HUES6 (cell line): ENCODE measurements around the gene WNK2.

ENCODE experiments used
- H3K27ac ChIP-seq: 2 replicates; pipeline ENCODE4 v1.7.0; 2013; ENCODE audit warnings: low read depth, mild to moderate bottlenecking, low read length, inconsistent platforms
- H3K27me3 ChIP-seq: 2 replicates; pipeline ENCODE4 v1.6.1; 2013; ENCODE audit warnings: low read length; ENCODE audit not compliant: control insufficient read depth, insufficient read depth
- H3K36me3 ChIP-seq: 2 replicates; pipeline ENCODE4 v1.6.1; 2013; ENCODE audit warnings: low read length; ENCODE audit not compliant: control insufficient read depth, insufficient read depth
- H3K4me1 ChIP-seq: 2 replicates; pipeline ENCODE4 v1.6.1; 2013; ENCODE audit warnings: low read length; ENCODE audit not compliant: control insufficient read depth, insufficient read depth
- H3K4me3 ChIP-seq: 2 replicates; pipeline ENCODE4 v1.5.1; 2013; ENCODE audit warnings: low read depth, low read length
- H3K9ac ChIP-seq: one replicate; pipeline ENCODE4 v1.6.1; 2013; ENCODE audit warnings: mild to moderate bottlenecking, low read length
- H3K9me3 ChIP-seq: 2 replicates; pipeline ENCODE4 v1.6.1; 2013; ENCODE audit warnings: low read depth, low read length; ENCODE audit not compliant: control insufficient read depth, insufficient read depth

Gene WNK2

GRCh38 chr9:93194641-93195040 is 10.7 kb downstream of the WNK2 start:
- Histone ChIP-seq H3K4me3 (no peak overlapping the region), H3K9ac (no peak overlapping the region), H3K36me3 (no peaks in the 10 kb centered on the region), H3K27ac (no peak overlapping the region), H3K9me3 (no peaks in the 10 kb centered on the region), H3K27me3 (no peaks in the 10 kb centered on the region), H3K4me1 (peaks cover 31% of the 10 kb centered on the region)

- Histone ChIP-seq H3K27me3 (no peaks in the 10 kb centered on the region), H3K36me3 (no peaks in the 10 kb centered on the region), H3K27ac (no peak overlapping the region), H3K9me3 (no peaks in the 10 kb centered on the region), H3K9ac (no peak overlapping the region), H3K4me1 (peaks cover 34% of the 10 kb centered on the region), H3K4me3 (no peak overlapping the region)
Observed at GRCh38 chr9:93196096-93197055, 12.4 kb downstream of the WNK2 start.

- no peaks in the 10 kb centered on the region for H3K27me3 ChIP-seq
- H3K27ac ChIP-seq: no peak overlapping the region
- no peaks in the 10 kb centered on the region for H3K9me3 ChIP-seq
- H3K9ac ChIP-seq: no peak overlapping the region
- peaks cover 30% of the 10 kb centered on the region for H3K4me1 ChIP-seq
- no peak overlapping the region for H3K4me3 ChIP-seq
- no peaks in the 10 kb centered on the region for H3K36me3 ChIP-seq
Observed at GRCh38 chr9:93197670-93198069, 13.7 kb downstream of the WNK2 start.

GRCh38 chr9:93198117-93198837 is 14.3 kb downstream of the WNK2 start:
- no peaks in the 10 kb centered on the region for H3K27me3 ChIP-seq
- no peak overlapping the region for H3K9ac ChIP-seq
- no peaks in the 10 kb centered on the region for H3K36me3 ChIP-seq
- no peaks in the 10 kb centered on the region for H3K9me3 ChIP-seq
- H3K4me1 ChIP-seq: peaks cover 28% of the 10 kb centered on the region
- no peak overlapping the region for H3K27ac ChIP-seq
- no peak overlapping the region for H3K4me3 ChIP-seq

- no peak overlapping the region for H3K27ac ChIP-seq
- no peak overlapping the region for H3K9ac ChIP-seq
- no peak overlapping the region for H3K4me3 ChIP-seq
- H3K27me3 ChIP-seq: no peaks in the 10 kb centered on the region
- H3K4me1 ChIP-seq: peaks cover 21% of the 10 kb centered on the region
- no peaks in the 10 kb centered on the region for H3K9me3 ChIP-seq
- H3K36me3 ChIP-seq: no peaks in the 10 kb centered on the region
Observed at GRCh38 chr9:93198838-93199625, 15.1 kb downstream of the WNK2 start.

GRCh38 chr9:93200449-93200742 is 16.5 kb downstream of the WNK2 start:
- no peak overlapping the region for H3K27ac ChIP-seq
- no peaks in the 10 kb centered on the region for H3K27me3 ChIP-seq
- H3K4me3 ChIP-seq: no peak overlapping the region
- H3K36me3 ChIP-seq: no peaks in the 10 kb centered on the region
- no peak overlapping the region for H3K9ac ChIP-seq
- H3K4me1 ChIP-seq: peaks cover 15% of the 10 kb centered on the region; the same call in 1 of the 2 replicates
- no peaks in the 10 kb centered on the region for H3K9me3 ChIP-seq

- no peak overlapping the region for H3K9ac ChIP-seq
- H3K27me3 ChIP-seq: no peaks in the 10 kb centered on the region
- H3K36me3 ChIP-seq: no peaks in the 10 kb centered on the region
- H3K4me3 ChIP-seq: no peak overlapping the region
- no peak overlapping the region for H3K27ac ChIP-seq
- H3K4me1 ChIP-seq: peaks cover 15% of the 10 kb centered on the region; the same call in 1 of the 2 replicates
- H3K9me3 ChIP-seq: no peaks in the 10 kb centered on the region
Observed at GRCh38 chr9:93200989-93201334, 17.0 kb downstream of the WNK2 start.

GRCh38 chr9:93203026-93203717 is 19.2 kb downstream of the WNK2 start:
- no peaks in the 10 kb centered on the region for H3K9me3 ChIP-seq
- H3K36me3 ChIP-seq: no peaks in the 10 kb centered on the region
- H3K27ac ChIP-seq: no peak overlapping the region
- no peak overlapping the region for H3K4me3 ChIP-seq
- H3K4me1 ChIP-seq: peaks cover 10% of the 10 kb centered on the region; the same call in 1 of the 2 replicates
- H3K9ac ChIP-seq: no peak overlapping the region
- H3K27me3 ChIP-seq: no peaks in the 10 kb centered on the region

- Histone ChIP-seq H3K27me3 (no peaks in the 10 kb centered on the region), H3K9me3 (no peaks in the 10 kb centered on the region), H3K36me3 (no peaks in the 10 kb centered on the region), H3K4me1 (peaks cover 8% of the 10 kb centered on the region; the same call in 1 of the 2 replicates), H3K27ac (no peak overlapping the region), H3K9ac (no peak overlapping the region), H3K4me3 (no peak overlapping the region)
Observed at GRCh38 chr9:93203718-93204469, 20.0 kb downstream of the WNK2 start.

- H3K9ac ChIP-seq: no peak overlapping the region
- H3K27ac ChIP-seq: no peak overlapping the region
- peaks cover 8% of the 10 kb centered on the region; the same call in 1 of the 2 replicates for H3K4me1 ChIP-seq
- H3K9me3 ChIP-seq: no peaks in the 10 kb centered on the region
- no peak overlapping the region for H3K4me3 ChIP-seq
- no peaks in the 10 kb centered on the region for H3K36me3 ChIP-seq
- no peaks in the 10 kb centered on the region for H3K27me3 ChIP-seq
Observed at GRCh38 chr9:93204470-93205043, 20.6 kb downstream of the WNK2 start.
